GM19372 (cell line): ENCODE data around the gene TTC9C.
A peak's percentile ranks its signal among the peaks of the same experiment; 100 is the strongest.
"Not testable (repeated sequence)": the region's sequence is repeated elsewhere in the genome, so short reads cannot be mapped to it uniquely, and the experiment has no call there.

Experiments used
- ATAC-seq: cut with Tn5 transposase; IDR thresholded peaks from one replicate; pipeline ENCODE4 v1.9.1; 2021; ENCODE audit warnings: mild to moderate bottlenecking, low read depth, moderate library complexity; ENCODE audit not compliant: unreplicated experiment

The TTC9C gene

GRCh38 chr11:62747475-62748160, 19.3 kb downstream of the TTC9C start:
- no peak for ATAC-seq

DNA sequence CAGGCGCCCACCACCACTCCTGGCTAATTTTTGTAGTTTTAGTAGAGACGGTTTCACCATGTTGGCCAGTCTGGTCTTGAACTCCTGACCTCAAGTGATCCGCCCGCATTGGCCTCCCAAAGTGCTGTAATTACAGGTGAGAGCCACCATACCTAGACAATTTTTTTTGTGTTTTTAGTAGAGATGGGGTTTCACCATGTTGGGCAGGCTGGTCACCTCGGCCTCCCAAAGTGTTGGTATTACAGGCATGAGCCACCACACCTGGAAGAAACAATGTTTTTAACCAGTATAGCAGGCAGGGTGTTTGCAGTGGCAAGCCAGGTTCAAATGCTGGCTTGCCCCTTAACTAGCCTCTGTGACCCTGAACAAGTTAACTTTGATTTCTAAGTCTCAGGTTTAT, 21.6 kb downstream of the TTC9C start:
- not testable (repeated sequence) for ATAC-seq

- ATAC-seq = no peak
These were observed 24.0 kb downstream of the TTC9C start for GRCh38 chr11:62752177-62752785.

DNA sequence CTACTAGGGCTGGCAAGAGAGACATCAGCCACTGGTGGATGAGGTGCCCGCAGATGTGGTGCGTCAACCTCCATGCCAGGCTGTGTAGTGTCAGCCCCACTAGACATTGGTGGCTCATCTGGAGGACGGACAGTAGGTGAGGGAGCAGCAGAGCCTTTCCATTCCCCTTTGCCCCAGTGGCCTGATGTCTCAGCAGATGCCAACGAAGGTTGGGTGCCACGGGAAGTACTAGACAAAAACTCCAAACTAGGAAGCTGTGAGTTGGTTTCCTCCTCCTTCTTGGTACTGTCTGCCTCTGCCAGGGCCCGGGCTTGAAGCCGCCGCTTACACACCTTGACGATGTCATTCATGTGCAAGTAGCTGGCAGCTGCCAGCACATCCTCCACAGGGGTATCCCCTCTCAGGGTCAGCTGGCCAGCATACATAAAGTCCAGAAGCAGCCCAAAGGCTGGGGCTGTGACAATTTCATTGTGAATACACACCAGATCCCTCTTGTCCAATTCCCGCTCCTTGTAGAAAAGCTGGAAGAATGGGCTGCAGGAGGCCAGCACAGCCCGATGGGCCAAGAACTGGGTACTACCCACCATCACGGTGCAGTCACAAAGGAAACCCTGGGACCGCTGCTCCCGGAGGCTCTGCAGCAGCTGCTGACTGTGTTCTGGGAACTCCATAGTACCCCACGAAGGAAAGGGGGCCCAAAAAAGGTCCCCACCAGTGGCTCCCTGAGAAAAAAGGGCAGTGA, 24.9 kb downstream of the TTC9C start:
- ATAC-seq = no peak

- peak; percentile 97 for ATAC-seq
These were observed 25.7 kb downstream of the TTC9C start, which contains the start of gene ZBTB3 for GRCh38 chr11:62753736-62754603. ZBTB3 (minus strand) TSS chr11:62754160; CDS start chr11:62753664, 496 bp downstream.

DNA sequence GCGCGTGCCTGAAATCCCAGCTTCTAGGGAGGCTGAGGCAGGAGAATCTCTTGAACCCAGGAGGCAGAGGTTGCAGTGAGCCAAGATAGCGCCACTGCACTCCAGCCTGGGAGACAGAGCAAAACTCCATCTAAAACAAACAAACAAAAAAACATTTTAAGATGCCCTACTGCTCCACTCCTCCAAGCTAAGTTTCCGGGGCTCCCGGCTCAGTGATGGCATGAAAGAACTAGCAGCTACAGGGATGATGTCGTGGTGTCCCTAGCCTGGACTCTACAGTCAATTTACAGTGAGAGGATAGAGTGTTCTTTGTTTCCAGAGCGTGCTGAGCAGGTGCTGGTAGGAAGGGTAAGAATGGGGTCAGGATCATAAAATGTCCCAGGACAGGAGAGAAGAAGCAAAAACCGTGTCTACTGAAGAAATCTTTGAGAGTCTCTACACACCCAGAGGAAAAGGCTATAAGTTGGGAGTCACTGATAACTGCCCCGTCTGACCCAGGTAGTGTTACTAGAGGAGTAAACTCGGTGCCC, 26.9 kb downstream of the TTC9C start:
- no peak for ATAC-seq

DNA sequence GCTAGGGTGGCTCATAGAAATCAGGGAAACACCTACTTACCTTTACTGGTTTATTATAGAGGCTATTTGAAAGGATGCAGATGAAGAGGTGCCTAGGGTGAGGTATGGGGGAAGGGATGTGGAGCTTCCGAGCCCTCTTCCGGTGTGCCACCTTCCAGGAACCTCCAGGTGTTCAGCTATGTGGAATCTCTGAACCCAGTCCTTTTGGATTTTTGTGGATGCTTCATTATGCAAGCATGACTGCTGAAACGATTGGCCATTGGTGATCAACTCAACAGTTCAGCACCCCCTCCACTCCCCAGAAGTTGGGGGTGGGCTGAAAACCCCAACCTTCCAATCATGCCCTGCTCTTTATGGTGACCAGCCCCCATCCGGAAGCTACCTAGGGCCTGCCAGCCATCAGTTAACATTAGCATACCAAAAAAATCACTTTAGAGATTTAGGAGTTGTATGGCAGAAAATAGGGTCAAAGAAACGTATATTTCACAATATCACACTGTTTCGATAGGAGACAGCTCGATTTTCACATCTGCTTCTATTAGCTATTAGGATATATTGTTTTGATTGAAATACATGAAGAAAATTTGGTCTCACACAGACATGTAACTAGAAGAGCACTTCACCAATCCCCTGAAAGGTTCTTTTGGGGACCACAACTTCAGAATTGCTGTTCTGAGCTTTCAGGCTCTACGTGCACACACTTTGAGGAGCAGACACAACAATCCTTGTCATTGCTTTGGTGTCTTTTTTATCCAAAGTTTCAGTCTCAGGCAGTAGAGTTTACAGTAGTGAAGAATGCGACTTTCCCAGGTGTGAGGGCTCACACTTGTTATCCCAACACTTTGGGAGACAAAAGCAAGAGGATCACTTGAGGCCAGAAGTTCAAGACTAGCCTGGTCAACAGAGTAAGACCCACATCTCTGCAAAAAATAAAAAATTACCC, 29.8 kb downstream of the TTC9C start:
- no peak for ATAC-seq

GRCh38 chr11:62760867-62761227, 32.6 kb downstream of the TTC9C start:
- ATAC-seq = not testable (repeated sequence)

GRCh38 chr11:62770778-62771143, 42.5 kb downstream of the TTC9C start:
- ATAC-seq = peak; percentile 2

DNA sequence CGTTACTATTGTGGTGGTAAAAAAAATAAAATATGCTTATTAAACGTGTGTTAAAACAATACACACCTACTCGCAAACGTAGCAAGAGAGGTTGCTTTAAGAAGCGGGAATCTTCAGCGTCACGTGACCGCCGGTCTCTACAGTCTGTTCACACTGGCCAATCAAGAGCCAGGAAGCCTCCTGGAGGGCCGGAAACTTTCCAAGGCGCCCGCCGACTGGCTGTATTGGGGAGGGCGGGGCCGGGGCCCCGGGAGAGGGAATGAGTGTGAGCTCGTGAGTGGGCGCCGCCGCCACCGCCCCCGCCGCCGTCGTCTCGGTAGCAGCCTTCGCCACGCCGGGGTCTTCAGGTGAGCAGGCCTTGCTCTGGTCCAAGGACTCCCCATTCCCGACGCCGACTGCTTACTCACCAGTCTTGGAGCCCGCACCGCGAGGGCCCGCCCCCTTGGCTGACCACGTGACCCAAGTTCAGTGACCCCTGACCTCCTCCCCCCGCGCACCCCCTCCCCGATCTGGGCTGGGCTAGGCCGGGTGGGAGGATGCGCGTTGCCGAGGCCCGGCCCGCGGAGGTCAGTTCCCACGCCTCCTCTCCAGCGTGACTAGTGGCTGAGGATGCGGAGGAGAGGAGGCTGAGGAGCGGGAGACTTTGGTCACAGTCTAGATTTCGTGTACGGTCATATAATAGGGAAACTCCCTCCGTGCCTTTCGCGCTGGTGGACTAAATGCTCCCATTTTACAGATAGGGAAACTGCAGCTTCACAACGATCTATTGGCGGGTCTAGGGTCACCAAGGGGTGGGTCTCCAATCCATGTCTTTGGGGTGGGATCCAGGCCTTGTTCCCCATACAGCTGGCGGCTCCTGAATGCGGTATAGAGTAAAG, 43.1 kb downstream of the TTC9C start, which contains the start of gene TAF6L:
TAF6L (plus strand) TSS at position 253 of the 878 bp plus-strand sequence. CDS start 4,388 bp downstream, outside the sequence.
- ATAC-seq = peak; percentile 79

DNA sequence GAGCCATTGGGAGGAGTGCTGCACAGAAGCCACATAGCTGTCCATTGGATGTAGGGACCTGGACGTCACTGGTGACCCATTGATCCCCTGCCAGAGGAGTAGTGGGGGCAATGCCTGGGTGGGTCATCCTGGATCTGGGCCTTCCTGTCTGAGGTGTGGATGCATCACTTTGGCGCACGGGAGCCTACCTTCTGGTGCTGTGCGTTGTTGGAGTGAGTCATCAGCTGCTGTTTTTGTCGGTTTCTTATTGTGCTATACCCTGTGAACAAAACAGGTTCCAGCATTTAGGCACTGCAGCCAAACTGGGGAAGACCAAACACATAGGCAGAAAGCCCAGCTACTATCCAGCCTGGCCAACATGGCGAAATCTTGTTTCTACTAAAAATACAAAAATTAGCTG, 46.1 kb downstream of the TTC9C start:
- ATAC-seq = no peak

DNA sequence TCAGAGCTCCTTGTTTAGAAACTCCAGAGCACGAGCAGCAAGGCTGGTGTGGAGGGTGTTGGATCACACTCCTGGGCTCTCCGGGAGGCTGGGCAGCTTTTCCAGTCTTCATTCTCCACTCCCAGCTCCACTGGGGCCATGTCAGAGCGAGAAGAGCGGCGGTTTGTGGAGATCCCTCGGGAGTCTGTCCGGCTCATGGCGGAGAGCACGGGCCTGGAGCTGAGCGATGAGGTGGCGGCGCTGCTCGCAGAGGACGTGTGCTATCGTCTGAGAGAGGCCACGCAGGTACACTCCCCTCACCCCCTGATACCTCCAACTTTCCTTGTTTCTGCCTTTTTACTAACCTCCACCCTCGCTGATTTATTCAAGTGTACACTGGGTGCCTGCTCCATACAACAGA, 47.4 kb downstream of the TTC9C start:
- ATAC-seq = no peak

DNA sequence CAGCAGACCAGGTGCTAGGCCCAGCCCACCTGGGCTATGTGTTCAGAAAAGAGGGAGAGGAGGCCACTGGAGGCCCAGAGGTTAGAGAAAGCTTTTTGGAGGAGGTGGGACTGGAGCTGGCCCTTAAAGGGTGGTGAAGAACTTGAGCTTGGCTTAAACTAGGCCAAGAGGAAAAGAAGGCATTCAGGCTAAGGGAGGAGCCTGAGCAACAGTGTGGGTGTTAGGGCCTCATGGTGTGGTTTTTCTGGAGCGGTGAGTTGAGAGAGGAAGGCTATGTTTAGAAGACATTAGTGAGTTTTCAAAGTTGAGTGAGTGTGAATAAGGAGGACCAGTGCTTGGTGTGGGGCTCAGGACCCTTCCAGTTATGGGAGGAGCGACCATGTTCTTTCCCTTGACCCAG, 49.1 kb downstream of the TTC9C start:
- ATAC-seq = no peak

DNA sequence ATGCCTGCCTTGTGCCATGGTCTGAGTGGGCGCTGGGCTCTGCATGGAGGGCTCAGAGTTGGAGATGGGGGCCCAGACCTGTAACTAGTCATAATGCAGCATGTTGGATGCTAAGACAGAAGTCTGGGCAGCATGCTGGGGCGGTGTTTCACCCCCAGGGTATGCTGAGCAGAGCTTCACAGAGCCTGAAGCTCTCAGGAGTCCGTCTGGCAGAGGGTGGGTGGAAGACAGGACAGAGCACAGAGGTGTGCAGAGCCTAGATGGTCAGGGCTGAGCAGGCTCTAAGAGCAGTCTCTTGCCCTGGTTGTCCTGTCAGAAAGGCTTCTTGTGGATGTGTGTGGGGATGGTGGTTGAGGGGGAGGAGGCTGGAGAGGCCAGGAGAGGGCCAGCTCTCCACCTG, 50.2 kb downstream of the TTC9C start:
- ATAC-seq = no peak

DNA sequence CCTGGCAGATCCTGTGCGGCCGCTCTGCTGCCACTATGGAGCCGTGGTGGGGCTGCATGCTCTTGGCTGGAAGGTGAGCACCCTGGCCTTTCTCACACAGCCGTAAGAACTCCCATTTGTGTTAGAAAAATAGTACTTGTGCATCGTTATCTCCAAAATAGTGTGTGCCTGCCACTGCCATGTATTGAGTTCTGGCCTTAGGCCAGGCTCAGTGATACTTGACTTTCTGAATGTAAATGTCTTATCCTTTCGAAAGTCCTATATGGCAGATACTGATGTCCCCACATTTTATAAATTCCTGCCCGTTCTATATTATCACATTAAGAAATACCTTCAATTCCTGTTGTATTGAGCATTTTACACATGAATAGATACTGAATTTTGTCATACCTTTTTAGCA, 54.5 kb downstream of the TTC9C start:
- no peak for ATAC-seq

DNA sequence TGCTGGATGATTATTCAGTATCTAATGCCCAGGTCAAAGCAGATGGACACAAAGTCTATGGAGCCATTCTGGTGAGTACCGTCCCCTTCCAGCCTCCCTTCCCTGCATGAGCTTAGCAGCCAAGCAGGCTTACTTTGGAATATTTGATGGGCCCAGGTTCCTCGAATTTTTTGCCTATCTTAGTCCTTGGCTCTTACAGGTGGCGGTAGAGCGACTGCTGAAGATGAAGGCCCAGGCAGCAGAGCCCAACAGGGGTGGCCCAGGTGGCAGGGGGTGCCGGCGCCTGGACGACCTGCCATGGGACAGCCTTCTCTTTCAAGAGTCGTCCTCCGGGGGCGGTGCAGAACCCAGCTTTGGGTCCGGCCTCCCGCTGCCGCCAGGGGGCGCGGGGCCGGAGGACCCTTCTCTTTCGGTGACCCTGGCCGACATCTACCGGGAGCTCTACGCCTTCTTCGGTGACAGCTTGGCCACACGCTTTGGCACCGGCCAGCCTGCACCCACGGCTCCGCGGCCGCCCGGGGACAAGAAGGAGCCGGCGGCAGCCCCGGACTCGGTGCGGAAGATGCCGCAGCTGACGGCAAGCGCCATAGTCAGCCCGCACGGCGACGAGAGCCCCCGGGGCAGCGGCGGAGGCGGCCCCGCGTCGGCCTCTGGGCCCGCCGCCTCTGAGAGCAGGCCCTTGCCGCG, 58.2 kb downstream of the TTC9C start:
- peak; percentile 66 for ATAC-seq

DNA sequence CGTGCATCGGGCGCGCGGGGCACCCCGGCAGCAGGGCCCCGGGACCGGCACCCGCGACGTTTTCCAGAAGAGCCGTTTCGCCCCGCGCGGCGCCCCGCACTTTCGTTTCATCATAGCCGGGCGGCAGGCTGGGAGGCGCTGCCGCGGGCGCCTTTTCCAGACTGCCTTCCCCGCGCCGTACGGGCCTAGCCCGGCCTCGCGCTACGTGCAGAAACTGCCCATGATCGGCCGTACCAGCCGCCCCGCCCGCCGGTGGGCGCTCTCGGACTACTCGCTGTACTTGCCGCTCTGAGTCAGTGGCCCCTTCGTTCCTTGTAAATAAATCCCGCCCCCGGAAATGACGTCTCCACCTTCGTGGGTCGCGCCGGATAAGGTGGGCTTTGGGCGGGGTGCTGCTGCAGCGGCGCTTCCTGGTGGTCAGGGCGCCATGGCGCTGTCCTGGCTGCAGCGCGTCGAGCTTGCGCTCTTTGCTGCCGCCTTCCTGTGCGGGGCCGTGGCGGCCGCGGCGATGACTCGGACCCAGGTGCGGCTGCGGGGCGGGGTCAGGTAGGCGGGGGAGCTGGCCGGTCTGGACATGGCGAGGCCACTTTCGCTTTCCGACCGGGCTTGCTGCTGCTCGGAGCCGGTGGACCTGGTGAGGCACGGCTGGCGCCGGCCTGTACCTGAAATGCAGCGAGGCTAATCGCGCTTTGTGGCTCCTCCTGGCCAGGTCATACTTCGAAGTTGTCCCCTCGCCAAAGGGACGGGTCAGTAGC, 58.9 kb downstream of the TTC9C start, which contains the start of gene TMEM179B:
TMEM179B (plus strand) TSS at position 398 of the 755 bp plus-strand sequence; CDS start at position 428, 30 bp downstream.
- peak; percentile 59 for ATAC-seq
